ENCODE results near the gene PLCB4. TPM values are rescaled to one million over a fixed set of nuclear protein-coding genes. Genes with fewer than 3 reads are reported as not detected.

Gene PLCB4
- total RNA-seq, 1 experiment from 2014 or later, result 12.6 TPM

- DNase-seq (ENCODE audit: low spot score) (no peak), ATAC-seq (no peak)
- Mint-ChIP-seq H3K4me3 (no peak overlapping the region), H3K36me3 (no peaks in the 10 kb centered on the region), H3K27me3 (ENCODE audit: low read depth) (no peaks in the 10 kb centered on the region), H3K4me1 (peaks cover 69% of the 10 kb centered on the region), H3K27ac (peak overlapping the region; percentile 61), H3K9me3 (no peaks in the 10 kb centered on the region)
- POLR2A ChIA-PET, result no interaction called here
- CTCF ChIA-PET, result interaction anchor here (1.1 kb wide), 1 partner anchor 286 kb away, joined by 3 read pairs; no protein-coding TSS in a partner anchor
- TF ChIP-seq ATF1 (CRISPR knock-in tag; IDR thresholded peaks at IDR 0.05) (no peak), ZNF232 (CRISPR knock-in tag; IDR thresholded peaks at IDR 0.05) (no peak), GTF2I (CRISPR knock-in tag; conservative IDR thresholded peaks at IDR 0.05) (no peak), TCF7 (CRISPR knock-in tag; IDR thresholded peaks at IDR 0.05; ENCODE audit: low read depth) (no peak), GRHL2 (CRISPR knock-in tag; IDR thresholded peaks at IDR 0.05; ENCODE audit: insufficient replicate concordance, severe bottlenecking) (no peak), GABPB1 (CRISPR knock-in tag; IDR thresholded peaks at IDR 0.05) (no peak), PRDM15 (CRISPR knock-in tag; IDR thresholded peaks at IDR 0.05) (no peak), CBFB (CRISPR knock-in tag; IDR thresholded peaks at IDR 0.05; ENCODE audit: low read depth) (no peak), RELA (CRISPR knock-in tag; IDR thresholded peaks at IDR 0.05; ENCODE audit: borderline replicate concordance) (no peak), ESRRA (CRISPR knock-in tag; IDR thresholded peaks at IDR 0.05; ENCODE audit: borderline replicate concordance) (no peak)
- TF ChIP-seq, protein P1, sequence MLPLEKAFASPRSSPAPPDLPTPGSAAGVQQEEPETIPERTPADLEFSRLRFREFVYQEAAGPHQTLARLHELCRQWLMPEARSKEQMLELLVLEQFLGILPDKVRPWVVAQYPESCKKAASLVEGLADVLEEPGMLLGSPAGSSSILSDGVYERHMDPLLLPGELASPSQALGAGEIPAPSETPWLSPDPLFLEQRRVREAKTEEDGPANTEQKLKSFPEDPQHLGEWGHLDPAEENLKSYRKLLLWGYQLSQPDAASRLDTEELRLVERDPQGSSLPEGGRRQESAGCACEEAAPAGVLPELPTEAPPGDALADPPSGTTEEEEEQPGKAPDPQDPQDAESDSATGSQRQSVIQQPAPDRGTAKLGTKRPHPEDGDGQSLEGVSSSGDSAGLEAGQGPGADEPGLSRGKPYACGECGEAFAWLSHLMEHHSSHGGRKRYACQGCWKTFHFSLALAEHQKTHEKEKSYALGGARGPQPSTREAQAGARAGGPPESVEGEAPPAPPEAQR (CRISPR knock-in tag; IDR thresholded peaks at IDR 0.05), result no peak
- TF ChIP-seq, protein P2, sequence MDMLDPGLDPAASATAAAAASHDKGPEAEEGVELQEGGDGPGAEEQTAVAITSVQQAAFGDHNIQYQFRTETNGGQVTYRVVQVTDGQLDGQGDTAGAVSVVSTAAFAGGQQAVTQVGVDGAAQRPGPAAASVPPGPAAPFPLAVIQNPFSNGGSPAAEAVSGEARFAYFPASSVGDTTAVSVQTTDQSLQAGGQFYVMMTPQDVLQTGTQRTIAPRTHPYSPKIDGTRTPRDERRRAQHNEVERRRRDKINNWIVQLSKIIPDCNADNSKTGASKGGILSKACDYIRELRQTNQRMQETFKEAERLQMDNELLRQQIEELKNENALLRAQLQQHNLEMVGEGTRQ (CRISPR knock-in tag; IDR thresholded peaks at IDR 0.05), result no peak
- TF ChIP-seq, protein P3, sequence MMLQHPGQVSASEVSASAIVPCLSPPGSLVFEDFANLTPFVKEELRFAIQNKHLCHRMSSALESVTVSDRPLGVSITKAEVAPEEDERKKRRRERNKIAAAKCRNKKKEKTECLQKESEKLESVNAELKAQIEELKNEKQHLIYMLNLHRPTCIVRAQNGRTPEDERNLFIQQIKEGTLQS (CRISPR knock-in tag; conservative IDR thresholded peaks at IDR 0.05), result no peak
- TF ChIP-seq, protein P4, sequence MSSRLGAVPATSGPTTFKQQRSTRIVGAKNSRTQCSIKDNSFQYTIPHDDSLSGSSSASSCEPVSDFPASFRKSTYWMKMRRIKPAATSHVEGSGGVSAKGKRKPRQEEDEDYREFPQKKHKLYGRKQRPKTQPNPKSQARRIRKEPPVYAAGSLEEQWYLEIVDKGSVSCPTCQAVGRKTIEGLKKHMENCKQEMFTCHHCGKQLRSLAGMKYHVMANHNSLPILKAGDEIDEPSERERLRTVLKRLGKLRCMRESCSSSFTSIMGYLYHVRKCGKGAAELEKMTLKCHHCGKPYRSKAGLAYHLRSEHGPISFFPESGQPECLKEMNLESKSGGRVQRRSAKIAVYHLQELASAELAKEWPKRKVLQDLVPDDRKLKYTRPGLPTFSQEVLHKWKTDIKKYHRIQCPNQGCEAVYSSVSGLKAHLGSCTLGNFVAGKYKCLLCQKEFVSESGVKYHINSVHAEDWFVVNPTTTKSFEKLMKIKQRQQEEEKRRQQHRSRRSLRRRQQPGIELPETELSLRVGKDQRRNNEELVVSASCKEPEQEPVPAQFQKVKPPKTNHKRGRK (CRISPR knock-in tag; IDR thresholded peaks at IDR 0.05; ENCODE audit: borderline replicate concordance), result no peak
- TF ChIP-seq, protein P5, sequence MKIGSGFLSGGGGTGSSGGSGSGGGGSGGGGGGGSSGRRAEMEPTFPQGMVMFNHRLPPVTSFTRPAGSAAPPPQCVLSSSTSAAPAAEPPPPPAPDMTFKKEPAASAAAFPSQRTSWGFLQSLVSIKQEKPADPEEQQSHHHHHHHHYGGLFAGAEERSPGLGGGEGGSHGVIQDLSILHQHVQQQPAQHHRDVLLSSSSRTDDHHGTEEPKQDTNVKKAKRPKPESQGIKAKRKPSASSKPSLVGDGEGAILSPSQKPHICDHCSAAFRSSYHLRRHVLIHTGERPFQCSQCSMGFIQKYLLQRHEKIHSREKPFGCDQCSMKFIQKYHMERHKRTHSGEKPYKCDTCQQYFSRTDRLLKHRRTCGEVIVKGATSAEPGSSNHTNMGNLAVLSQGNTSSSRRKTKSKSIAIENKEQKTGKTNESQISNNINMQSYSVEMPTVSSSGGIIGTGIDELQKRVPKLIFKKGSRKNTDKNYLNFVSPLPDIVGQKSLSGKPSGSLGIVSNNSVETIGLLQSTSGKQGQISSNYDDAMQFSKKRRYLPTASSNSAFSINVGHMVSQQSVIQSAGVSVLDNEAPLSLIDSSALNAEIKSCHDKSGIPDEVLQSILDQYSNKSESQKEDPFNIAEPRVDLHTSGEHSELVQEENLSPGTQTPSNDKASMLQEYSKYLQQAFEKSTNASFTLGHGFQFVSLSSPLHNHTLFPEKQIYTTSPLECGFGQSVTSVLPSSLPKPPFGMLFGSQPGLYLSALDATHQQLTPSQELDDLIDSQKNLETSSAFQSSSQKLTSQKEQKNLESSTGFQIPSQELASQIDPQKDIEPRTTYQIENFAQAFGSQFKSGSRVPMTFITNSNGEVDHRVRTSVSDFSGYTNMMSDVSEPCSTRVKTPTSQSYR (CRISPR knock-in tag; IDR thresholded peaks at IDR 0.05), result no peak
- TF ChIP-seq, protein P6, sequence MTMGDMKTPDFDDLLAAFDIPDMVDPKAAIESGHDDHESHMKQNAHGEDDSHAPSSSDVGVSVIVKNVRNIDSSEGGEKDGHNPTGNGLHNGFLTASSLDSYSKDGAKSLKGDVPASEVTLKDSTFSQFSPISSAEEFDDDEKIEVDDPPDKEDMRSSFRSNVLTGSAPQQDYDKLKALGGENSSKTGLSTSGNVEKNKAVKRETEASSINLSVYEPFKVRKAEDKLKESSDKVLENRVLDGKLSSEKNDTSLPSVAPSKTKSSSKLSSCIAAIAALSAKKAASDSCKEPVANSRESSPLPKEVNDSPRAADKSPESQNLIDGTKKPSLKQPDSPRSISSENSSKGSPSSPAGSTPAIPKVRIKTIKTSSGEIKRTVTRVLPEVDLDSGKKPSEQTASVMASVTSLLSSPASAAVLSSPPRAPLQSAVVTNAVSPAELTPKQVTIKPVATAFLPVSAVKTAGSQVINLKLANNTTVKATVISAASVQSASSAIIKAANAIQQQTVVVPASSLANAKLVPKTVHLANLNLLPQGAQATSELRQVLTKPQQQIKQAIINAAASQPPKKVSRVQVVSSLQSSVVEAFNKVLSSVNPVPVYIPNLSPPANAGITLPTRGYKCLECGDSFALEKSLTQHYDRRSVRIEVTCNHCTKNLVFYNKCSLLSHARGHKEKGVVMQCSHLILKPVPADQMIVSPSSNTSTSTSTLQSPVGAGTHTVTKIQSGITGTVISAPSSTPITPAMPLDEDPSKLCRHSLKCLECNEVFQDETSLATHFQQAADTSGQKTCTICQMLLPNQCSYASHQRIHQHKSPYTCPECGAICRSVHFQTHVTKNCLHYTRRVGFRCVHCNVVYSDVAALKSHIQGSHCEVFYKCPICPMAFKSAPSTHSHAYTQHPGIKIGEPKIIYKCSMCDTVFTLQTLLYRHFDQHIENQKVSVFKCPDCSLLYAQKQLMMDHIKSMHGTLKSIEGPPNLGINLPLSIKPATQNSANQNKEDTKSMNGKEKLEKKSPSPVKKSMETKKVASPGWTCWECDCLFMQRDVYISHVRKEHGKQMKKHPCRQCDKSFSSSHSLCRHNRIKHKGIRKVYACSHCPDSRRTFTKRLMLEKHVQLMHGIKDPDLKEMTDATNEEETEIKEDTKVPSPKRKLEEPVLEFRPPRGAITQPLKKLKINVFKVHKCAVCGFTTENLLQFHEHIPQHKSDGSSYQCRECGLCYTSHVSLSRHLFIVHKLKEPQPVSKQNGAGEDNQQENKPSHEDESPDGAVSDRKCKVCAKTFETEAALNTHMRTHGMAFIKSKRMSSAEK (CRISPR knock-in tag; IDR thresholded peaks at IDR 0.05; ENCODE audit: borderline replicate concordance), result no peak
- TF ChIP-seq, protein P7, sequence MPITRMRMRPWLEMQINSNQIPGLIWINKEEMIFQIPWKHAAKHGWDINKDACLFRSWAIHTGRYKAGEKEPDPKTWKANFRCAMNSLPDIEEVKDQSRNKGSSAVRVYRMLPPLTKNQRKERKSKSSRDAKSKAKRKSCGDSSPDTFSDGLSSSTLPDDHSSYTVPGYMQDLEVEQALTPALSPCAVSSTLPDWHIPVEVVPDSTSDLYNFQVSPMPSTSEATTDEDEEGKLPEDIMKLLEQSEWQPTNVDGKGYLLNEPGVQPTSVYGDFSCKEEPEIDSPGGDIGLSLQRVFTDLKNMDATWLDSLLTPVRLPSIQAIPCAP (CRISPR knock-in tag; IDR thresholded peaks at IDR 0.05), result no peak
These were observed 4.1 kb downstream of the PLCB4 start for GRCh38 chr20:9072861-9073500.

Data from WTC11 (cell line).